Liver (tissue), 3 donors: ENCODE measurements around the gene NEK2.

Experiments used
- ATF3 ChIP-seq: IDR thresholded peaks from 2 replicates; pipeline ENCODE4 v1.6.1; 2016; ENCODE audit warnings: antibody characterized with exemption
- CTCF ChIP-seq: fragments of 150-350 bp; IDR thresholded peaks from 2 replicates; pipeline ENCODE4 v1.5.1; 2017; ENCODE audit warnings: improper control_type of control experiment, low read depth, low read length; ENCODE audit not compliant: missing input control
- EGR1 ChIP-seq, 2 donors: IDR thresholded peaks; 2 replicates each; pipeline ENCODE4 v1.6.1; 2016 to 2018; ENCODE audit warnings: antibody characterized with exemption in 2 of 2, low read depth in 2 of 2
- GABPA ChIP-seq, 2 donors: IDR thresholded peaks in 1 of 2; conservative IDR thresholded peaks in 1 of 2; 2 replicates each; pipeline ENCODE4 v1.6.1; 2016; ENCODE audit warnings: antibody characterized with exemption in 2 of 2, mild to moderate bottlenecking in 1 of 2, moderate library complexity in 1 of 2
- JUND ChIP-seq, 2 donors: IDR thresholded peaks; 2 replicates each; pipeline ENCODE4 v1.6.1; 2016; ENCODE audit warnings: antibody characterized with exemption in 2 of 2
- MAX ChIP-seq: IDR thresholded peaks from 2 replicates; pipeline ENCODE4 v1.6.1; 2016; ENCODE audit warnings: antibody characterized with exemption
- NR2F2 ChIP-seq: IDR thresholded peaks from 2 replicates; pipeline ENCODE4 v1.6.1; 2016; ENCODE audit warnings: antibody characterized with exemption
- RAD21 ChIP-seq, 2 donors: IDR thresholded peaks; 2 replicates each; pipeline ENCODE4 v1.6.1; 2016; ENCODE audit warnings: antibody characterized with exemption in 2 of 2, mild to moderate bottlenecking in 2 of 2
- REST ChIP-seq: IDR thresholded peaks from 2 replicates; pipeline ENCODE4 v1.6.1; 2016; ENCODE audit warnings: antibody characterized with exemption, mild to moderate bottlenecking
- SP1 ChIP-seq: IDR thresholded peaks from 2 replicates; pipeline ENCODE4 v1.6.1; 2018; ENCODE audit warnings: antibody characterized with exemption, mild to moderate bottlenecking
- TAF1 ChIP-seq: conservative IDR thresholded peaks from 2 replicates; pipeline ENCODE4 v1.6.1; 2016; ENCODE audit warnings: antibody characterized with exemption, mild to moderate bottlenecking
- YY1 ChIP-seq: IDR thresholded peaks from 2 replicates; pipeline ENCODE4 v1.6.1; 2016; ENCODE audit warnings: antibody characterized with exemption, mild to moderate bottlenecking
- donor health status: healthy.
- donor health status: healthy.

GRCh38 chr1:211680752-211681327 lies 5.4 kb upstream of the NEK2 start:
- TF ChIP-seq CTCF: peak; percentile 89
- peak; percentile 96 to 97 for TF ChIP-seq RAD21 (IDR thresholded peaks at IDR 0.05)
- TF ChIP-seq EGR1 (IDR thresholded peaks at IDR 0.05; ENCODE audit: low read depth in 2 of 2): no peak
- TF ChIP-seq NR2F2: no peak
- TF ChIP-seq YY1: no peak
- no peak for TF ChIP-seq REST
- TF ChIP-seq MAX: no peak
- TF ChIP-seq ATF3: no peak
- TF ChIP-seq SP1: no peak
- no peak for TF ChIP-seq TAF1
- TF ChIP-seq JUND (IDR thresholded peaks at IDR 0.05): no peak
- TF ChIP-seq GABPA (IDR thresholded peaks at IDR 0.05 in 1 of 2, conservative IDR thresholded peaks at IDR 0.05 in 1 of 2): no peak
